SK-N-SH (cell line): Measurements from ENCODE around the gene B3GALT6.

ENCODE experiments used
- RCOR1 ChIP-seq: fragments of 150-350 bp; IDR thresholded peaks from 2 replicates; pipeline ENCODE4 v1.6.1; 2017; ENCODE audit warnings: antibody characterized with exemption, low read length
- RFX5 ChIP-seq: IDR thresholded peaks from 2 replicates; pipeline ENCODE4 v1.6.1; 2012; ENCODE audit warnings: mild to moderate bottlenecking, improper control_type of control experiment, low read length
- TF ChIP-seq, protein P1 (sequence below): fragments of 200-600 bp; sonication (generic); IDR thresholded peaks from 2 replicates; pipeline ENCODE4 v1.6.1; 2017; ENCODE audit warnings: antibody characterized with exemption, mild to moderate bottlenecking, moderate library complexity

DNA sequence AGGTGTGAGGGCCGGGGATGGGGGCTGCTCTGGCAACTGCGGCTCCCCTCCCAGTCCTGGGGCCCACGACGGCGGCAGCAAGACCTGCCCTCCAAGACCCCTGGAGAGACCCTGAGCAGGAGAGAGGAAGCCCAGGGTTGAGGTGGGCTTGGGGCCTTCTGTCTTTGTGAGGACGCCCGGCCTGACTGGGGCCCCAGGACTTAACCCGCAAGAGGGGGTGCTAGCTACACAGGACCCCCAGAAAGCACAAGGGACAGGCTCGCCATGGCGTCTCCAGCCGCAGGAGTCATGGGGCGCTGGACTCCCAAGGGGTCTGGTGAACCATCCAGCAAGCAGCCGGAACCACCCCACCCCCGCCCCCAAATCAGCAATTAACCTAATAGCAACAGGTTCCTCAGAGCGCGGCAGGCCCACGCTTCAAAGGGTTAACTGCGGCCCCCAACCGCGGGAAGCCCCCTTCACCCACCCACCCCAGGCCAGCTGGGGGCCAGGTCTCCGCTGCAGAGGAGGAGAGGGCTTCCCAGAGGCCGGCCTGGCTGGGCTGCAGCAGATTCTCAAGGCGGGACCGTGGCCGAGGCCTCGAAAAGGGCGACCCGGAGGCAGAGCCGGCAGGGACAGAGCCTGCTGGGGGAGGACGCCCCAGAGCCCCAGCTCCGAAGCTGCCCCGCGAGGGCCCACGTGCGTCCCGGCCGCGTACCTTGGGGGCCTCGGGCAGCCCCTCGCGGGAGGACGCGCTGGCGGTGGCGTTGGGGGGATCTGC is 14.0 kb downstream of the B3GALT6 start:
- TF ChIP-seq, protein P1, sequence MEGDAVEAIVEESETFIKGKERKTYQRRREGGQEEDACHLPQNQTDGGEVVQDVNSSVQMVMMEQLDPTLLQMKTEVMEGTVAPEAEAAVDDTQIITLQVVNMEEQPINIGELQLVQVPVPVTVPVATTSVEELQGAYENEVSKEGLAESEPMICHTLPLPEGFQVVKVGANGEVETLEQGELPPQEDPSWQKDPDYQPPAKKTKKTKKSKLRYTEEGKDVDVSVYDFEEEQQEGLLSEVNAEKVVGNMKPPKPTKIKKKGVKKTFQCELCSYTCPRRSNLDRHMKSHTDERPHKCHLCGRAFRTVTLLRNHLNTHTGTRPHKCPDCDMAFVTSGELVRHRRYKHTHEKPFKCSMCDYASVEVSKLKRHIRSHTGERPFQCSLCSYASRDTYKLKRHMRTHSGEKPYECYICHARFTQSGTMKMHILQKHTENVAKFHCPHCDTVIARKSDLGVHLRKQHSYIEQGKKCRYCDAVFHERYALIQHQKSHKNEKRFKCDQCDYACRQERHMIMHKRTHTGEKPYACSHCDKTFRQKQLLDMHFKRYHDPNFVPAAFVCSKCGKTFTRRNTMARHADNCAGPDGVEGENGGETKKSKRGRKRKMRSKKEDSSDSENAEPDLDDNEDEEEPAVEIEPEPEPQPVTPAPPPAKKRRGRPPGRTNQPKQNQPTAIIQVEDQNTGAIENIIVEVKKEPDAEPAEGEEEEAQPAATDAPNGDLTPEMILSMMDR: no peak
- no peak for TF ChIP-seq RFX5
- no peak for TF ChIP-seq RCOR1
